H1 (cell line): ENCODE data around the gene ISOC1. TPM values are rescaled to one million over a fixed set of nuclear protein-coding genes. Genes with fewer than 3 reads are reported as not detected.
A peak's percentile ranks its signal among the peaks of the same experiment; 100 is the strongest.

Source experiments
- CTCF ChIA-PET: fragments of 300-600 bp; sonication (Branson Sonifier 250); formaldehyde crosslinking; loops from one replicate; lab custom pipeline; 2021; ENCODE audit not compliant: partially characterized antibody; lab: Charles Lee
- POLR2A ChIA-PET: fragments of 300-600 bp; sonication (Branson Sonifier 250); formaldehyde crosslinking; loops from one replicate; lab custom pipeline; 2021; ENCODE audit warnings: inconsistent platforms; ENCODE audit not compliant: partially characterized antibody; lab: Charles Lee
- DNase-seq, 2 experiments: peaks; one replicate each; pipeline versions ENCODE4 v3.0.0 to v3.0.0-alpha.2; 2010 to 2022; ENCODE audit warnings: low spot score in 2 of 2, low read depth in 1 of 2, mixed read lengths in 1 of 2
- FAIRE-seq: peaks from 2 replicates; lab custom pipeline; 2011; peaks lifted over from hg19 to GRCh38; lab: Jason Lieb, UNC
- H2AFZ ChIP-seq: 2 replicates; pipeline ENCODE4 v1.8.1; 2012; ENCODE audit warnings: low read length, inconsistent platforms
- H2AK5ac ChIP-seq: 2 replicates; pipeline ENCODE4 v1.6.1; 2013; ENCODE audit warnings: low read depth, low read length
- H2BK120ac ChIP-seq: replicated peaks from 2 replicates; pipeline ENCODE3; 2013; ENCODE audit warnings: low read depth, low read length, inconsistent platforms
- H2BK12ac ChIP-seq: 2 replicates; pipeline ENCODE4 v1.6.1; 2013; ENCODE audit warnings: low read depth, low read length
- H2BK15ac ChIP-seq: 2 replicates; pipeline ENCODE4 v1.6.1; 2013; ENCODE audit warnings: low read length
- H2BK20ac ChIP-seq: 2 replicates; pipeline ENCODE4 v1.6.1; 2013; ENCODE audit warnings: low read length
- H2BK5ac ChIP-seq: 2 replicates; pipeline ENCODE4 v1.6.1; 2013; ENCODE audit warnings: low read depth, low read length
- H3K14ac ChIP-seq: 2 replicates; pipeline ENCODE4 v1.6.1; 2013; ENCODE audit warnings: inconsistent platforms; ENCODE audit not compliant: insufficient read length
- H3K18ac ChIP-seq: 2 replicates; pipeline ENCODE4 v1.6.1; 2013; ENCODE audit warnings: low read length; ENCODE audit errors: extremely low read depth
- H3K23ac ChIP-seq: 2 replicates; pipeline ENCODE4 v1.6.1; 2013; ENCODE audit warnings: inconsistent platforms; ENCODE audit not compliant: insufficient read length
- H3K23me2 ChIP-seq: 2 replicates; pipeline ENCODE4 v1.6.1; 2013; ENCODE audit warnings: low read depth, low read length
- H3K27ac ChIP-seq: 2 replicates; pipeline ENCODE4 v1.6.1; 2011; ENCODE audit warnings: low read depth, low read length, inconsistent platforms
- H3K27me3 ChIP-seq, 4 experiments: replicated peaks in 1 of 4; 1 replicate in 1 of 4; 2 replicates in 3 of 4; pipeline versions ENCODE4 v1.6.1 to v1.8.1; 2011 to 2013; ENCODE audit warnings: low read length in 3 of 4, mild to moderate bottlenecking in 3 of 4, inconsistent platforms in 2 of 4, mixed read lengths in 2 of 4, moderate library complexity in 1 of 4; ENCODE audit not compliant: control insufficient read depth in 3 of 4, insufficient read depth in 3 of 4; ENCODE audit errors: extremely low read depth in 1 of 4
- H3K36me3 ChIP-seq, 4 experiments: 2 replicates each; pipeline versions ENCODE4 v1.6.1 to v1.8.1; 2011 to 2013; ENCODE audit warnings: mild to moderate bottlenecking in 4 of 4, low read length in 3 of 4, moderate library complexity in 2 of 4, control low read depth in 1 of 4, inconsistent platforms in 1 of 4; ENCODE audit not compliant: insufficient read depth in 4 of 4, control insufficient read depth in 2 of 4
- H3K4ac ChIP-seq: replicated peaks from 2 replicates; pipeline ENCODE3; 2013; ENCODE audit warnings: low read length, low read depth, mixed read lengths, inconsistent platforms; ENCODE audit not compliant: insufficient read length
- H3K4me1 ChIP-seq, 4 experiments: replicated peaks in 1 of 4; 1 replicate in 1 of 4; 2 replicates in 3 of 4; pipeline versions ENCODE4 v1.6.1 to v1.8.1; 2011 to 2013; ENCODE audit warnings: low read length in 3 of 4, inconsistent platforms in 2 of 4, mixed read lengths in 1 of 4; ENCODE audit not compliant: insufficient read depth in 4 of 4, control insufficient read depth in 3 of 4
- H3K4me2 ChIP-seq, 2 experiments: 2 replicates each; pipeline versions ENCODE4 v1.6.1 to v1.8.1; 2011 to 2013; ENCODE audit warnings: low read depth in 2 of 2, low read length in 2 of 2, control low read depth in 1 of 2, inconsistent platforms in 1 of 2, mild to moderate bottlenecking in 1 of 2; ENCODE audit not compliant: insufficient read depth in 1 of 2
- H3K4me3 ChIP-seq, 4 experiments: fragments of 200-600, 300-600 bp in 1 of 4; sonication (generic), shearing (Covaris generic), sonication (Bioruptor Twin) in 1 of 4; 2 replicates each; pipeline versions ENCODE4 v1.5.1 to v1.8.1; 2011 to 2016; ENCODE audit warnings: low read length in 4 of 4, low read depth in 3 of 4, control low read depth in 2 of 4, inconsistent platforms in 2 of 4, mild to moderate bottlenecking in 2 of 4, mixed read lengths in 1 of 4, moderate library complexity in 1 of 4; ENCODE audit not compliant: insufficient read depth in 2 of 4; ENCODE audit errors: extremely low read depth in 1 of 4
- H3K56ac ChIP-seq: replicated peaks from 2 replicates; pipeline ENCODE3; 2013; ENCODE audit warnings: low read depth, mild to moderate bottlenecking, mixed read lengths, low read length, inconsistent platforms; ENCODE audit not compliant: insufficient read length
- H3K79me1 ChIP-seq: 2 replicates; pipeline ENCODE4 v1.6.1; 2013; ENCODE audit warnings: low read depth, low read length, control low read depth
- H3K79me2 ChIP-seq, 2 experiments: 2 replicates each; pipeline versions ENCODE4 v1.6.1 to v1.8.1; 2012 to 2013; ENCODE audit warnings: low read length in 2 of 2, mild to moderate bottlenecking in 2 of 2, inconsistent platforms in 1 of 2; ENCODE audit not compliant: insufficient read depth in 2 of 2, control insufficient read depth in 1 of 2
- H3K9ac ChIP-seq, 4 experiments: replicated peaks in 1 of 4; 1 replicate in 1 of 4; 2 replicates in 3 of 4; pipeline versions ENCODE4 v1.6.1 to v1.8.1; 2011 to 2013; ENCODE audit warnings: low read depth in 3 of 4, low read length in 3 of 4, control low read depth in 2 of 4, mild to moderate bottlenecking in 2 of 4, moderate library complexity in 2 of 4, inconsistent platforms in 1 of 4; ENCODE audit errors: extremely low read depth in 1 of 4
- H3K9me3 ChIP-seq, 2 experiments: 2 replicates each; pipeline versions ENCODE4 v1.6.1 to v1.8.1; 2012 to 2013; ENCODE audit warnings: mild to moderate bottlenecking in 2 of 2, moderate library complexity in 2 of 2, control low read depth in 1 of 2, inconsistent platforms in 1 of 2, low read depth in 1 of 2, low read length in 1 of 2, mixed read lengths in 1 of 2; ENCODE audit not compliant: insufficient read depth in 2 of 2
- H4K20me1 ChIP-seq, 2 experiments: replicated peaks in 1 of 2; 2 replicates each; pipeline versions ENCODE3 to v1.8.1; 2011 to 2013; ENCODE audit warnings: inconsistent platforms in 2 of 2, low read length in 2 of 2, mild to moderate bottlenecking in 1 of 2; ENCODE audit not compliant: insufficient read depth in 2 of 2, control insufficient read depth in 1 of 2
- H4K5ac ChIP-seq: 2 replicates; pipeline ENCODE4 v1.6.1; 2013; ENCODE audit warnings: low read length, low read depth, mixed read lengths, inconsistent platforms; ENCODE audit not compliant: insufficient read length
- H4K8ac ChIP-seq: 2 replicates; pipeline ENCODE4 v1.8.0; 2013; ENCODE audit warnings: mild to moderate bottlenecking, moderate library complexity, low read length, inconsistent platforms; ENCODE audit not compliant: insufficient read depth; ENCODE audit errors: extremely low read depth
- H4K91ac ChIP-seq: replicated peaks from 2 replicates; pipeline ENCODE3; 2013; ENCODE audit warnings: low read length, mixed read lengths, inconsistent platforms; ENCODE audit not compliant: insufficient read length
- CTBP2 ChIP-seq: IDR thresholded peaks from 2 replicates; pipeline ENCODE4 v1.7.0; 2011; ENCODE audit warnings: borderline replicate concordance, mild to moderate bottlenecking, moderate library complexity, mixed read lengths, low read length; ENCODE audit not compliant: insufficient read depth, insufficient read length
- KDM5A ChIP-seq: fragments of 200-600 bp; IDR thresholded peaks from 2 replicates; pipeline ENCODE4 v1.7.1; 2012; ENCODE audit warnings: mild to moderate bottlenecking, low read length, inconsistent platforms, mixed read lengths
- MAFK ChIP-seq: IDR thresholded peaks from 2 replicates; pipeline ENCODE4 v1.6.1; 2012; ENCODE audit warnings: low read depth, mild to moderate bottlenecking, improper control_type of control experiment, low read length
- NANOG ChIP-seq: IDR thresholded peaks from 2 replicates; pipeline ENCODE4 v1.6.1; 2011; ENCODE audit warnings: low read length, low read depth, mild to moderate bottlenecking, inconsistent platforms; ENCODE audit not compliant: insufficient read depth, poor library complexity, severe bottlenecking
- WGBS, 2 experiments: shearing (Covaris generic) in 1 of 2; methylation state at CpG; one replicate each; pipeline versions ENCODE4 v1.1.6 to v1.1.7; 2013 to 2015; ENCODE audit warnings: low lambda C conversion rate in 2 of 2, mixed read lengths in 2 of 2, inconsistent platforms in 1 of 2, low coverage in 1 of 2, missing lambda C conversion rate in 1 of 2; ENCODE audit not compliant: insufficient replicate concordance in 2 of 2, insufficient coverage in 1 of 2, insufficient read length in 1 of 2; ENCODE audit errors: extremely low coverage in 1 of 2, missing lambda C conversion rate in 1 of 2; 5-methylcytosine and 5-hydroxymethylcytosine counted together
- polyA plus RNA-seq, 7 experiments: library from polyadenylated mRNA; depleted of rRNA in 3 of 7; stranded (reverse) in 5 of 7; unstranded in 2 of 7; fragments of >200 nt in 5 of 7; fragments of 200-250 nt in 2 of 7; gene quantifications; 1 replicate in 5 of 7; 2 replicates in 1 of 7; 4 replicates in 1 of 7; pipeline versions ENCODE4 v1.2.1 to v1.2.3, GENCODE V29; 2011 to 2013; ENCODE audit warnings: missing spikeins in 2 of 7, mixed read lengths in 2 of 7
- total RNA-seq: library from RNA; stranded (reverse); fragmentation: NEBNext Ultra II Directional; extraction: Animal tissue kit (Norgen Biotek cat#: 25700); gene quantifications from 2 replicates; pipeline ENCODE4 v1.2.1, GENCODE V29; 2021

The ISOC1 gene
- total and polyA plus RNA-seq, 2 of the 8 experiments (the other 6 are each of a cell fraction or from before 2014, with no cell fraction given): 27.7 to 34.9 TPM

DNA sequence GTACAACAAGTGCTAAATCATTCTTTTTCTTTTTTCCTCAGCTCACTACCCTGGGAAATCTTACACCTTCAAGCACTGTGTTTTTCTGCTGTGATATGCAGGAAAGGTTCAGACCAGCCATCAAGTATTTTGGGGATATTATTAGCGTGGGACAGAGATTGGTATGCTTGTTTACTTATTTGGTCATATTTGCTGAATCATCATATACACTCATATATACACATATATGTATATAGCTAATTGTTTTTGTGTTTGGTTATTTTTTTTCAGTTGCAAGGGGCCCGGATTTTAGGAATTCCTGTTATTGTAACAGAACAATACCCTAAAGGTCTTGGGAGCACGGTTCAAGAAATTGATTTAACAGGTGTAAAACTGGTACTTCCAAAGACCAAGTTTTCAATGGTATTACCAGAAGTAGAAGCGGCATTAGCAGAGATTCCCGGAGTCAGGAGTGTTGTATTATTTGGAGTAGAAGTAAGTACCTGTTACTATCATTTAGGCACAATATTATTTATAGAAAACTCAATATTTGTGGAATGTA, 10.4 kb downstream of the ISOC1 start:
- POLR2A ChIA-PET: no interaction called here
- no peak overlapping the region for H3K4me3 ChIP-seq

More for the DNA sequence above, 10.4 kb downstream of the ISOC1 start:
- no peak for DNase-seq
- Histone ChIP-seq H3K56ac (no peak overlapping the region), H3K9me3 (no peaks in the 10 kb centered on the region), H4K20me1 (no peaks in the 10 kb centered on the region), H4K91ac (no peak overlapping the region), H2BK120ac (no peak overlapping the region), H2AFZ (no peak overlapping the region), H4K8ac (no peak overlapping the region), H3K79me2 (peaks cover 0 to 25% of the 10 kb centered on the region in 2 experiments; a peak in 2 of 4 replicates), H3K4me2 (no peak overlapping the region), H2BK15ac (no peak overlapping the region), H3K23me2 (no peaks in the 10 kb centered on the region), H3K4me1 (no peaks in the 10 kb centered on the region), H3K36me3 (peaks cover 0 to 2% (median 0%) of the 10 kb centered on the region in 4 experiments; a peak in 1 of 8 replicates), H2AK5ac (no peak overlapping the region), H3K9ac (no peak overlapping the region), H3K79me1 (no peaks in the 10 kb centered on the region), H3K14ac (no peak overlapping the region), H4K5ac (no peak overlapping the region), H3K27me3 (no peaks in the 10 kb centered on the region), H3K23ac (no peak overlapping the region), H3K4ac (no peak overlapping the region), H2BK5ac (no peak overlapping the region), H3K18ac (no peak overlapping the region), H2BK20ac (no peak overlapping the region), H3K27ac (no peak overlapping the region), H2BK12ac (no peak overlapping the region)
- no peak for TF ChIP-seq KDM5A
- TF ChIP-seq NANOG: no peak
- TF ChIP-seq MAFK: peak; percentile 76; the same call in 1 of the 2 replicates
- TF ChIP-seq CTBP2: no peak
- CTCF ChIA-PET: interaction anchor here (0.9 to 1.7 kb wide), 4 partner anchors 9 to 204 kb away, joined by 3 to 5 read pairs (median 4); no protein-coding TSS in a partner anchor
- 95% methylated on average over 5 of the region's 5 CpGs; no CpG with 5 or more reads in 1 of the 2 experiments for WGBS, 2 experiments
- FAIRE-seq: no peak
